Upper lobe of right lung (tissue), 1 donor: ENCODE data around the gene SNX32. TPM values are rescaled to one million over a fixed set of nuclear protein-coding genes. Genes with fewer than 3 reads are reported as not detected.

ENCODE experiments used
- ATAC-seq: fragments of 200-7000 bp; cut with Tn5 transposase; one replicate; pipeline ENCODE4 v1.9.1; 2020; ENCODE audit warnings: mild to moderate bottlenecking, moderate library complexity
- DNase-seq: peaks from one replicate; pipeline ENCODE4 v3.0.0-alpha.2; 2020
- H3K27ac ChIP-seq: fragments of 200-600 bp; one replicate; pipeline ENCODE4 v1.8.0; 2022
- H3K27me3 ChIP-seq: fragments of 200-600 bp; one replicate; pipeline ENCODE4 v1.8.0; 2022; ENCODE audit warnings: mild to moderate bottlenecking
- H3K36me3 ChIP-seq: fragments of 200-600 bp; one replicate; pipeline ENCODE4 v1.8.0; 2022
- H3K4me1 ChIP-seq: fragments of 200-600 bp; one replicate; pipeline ENCODE4 v1.8.0; 2022
- H3K4me3 ChIP-seq: fragments of 200-600 bp; one replicate; pipeline ENCODE4 v1.8.0; 2022; ENCODE audit warnings: mild to moderate bottlenecking
- H3K9me3 ChIP-seq: fragments of 200-600 bp; one replicate; pipeline ENCODE4 v1.8.0; 2022
- CTCF ChIP-seq: fragments of 200-600 bp; IDR thresholded peaks from one replicate; pipeline ENCODE4 v1.8.0; 2022; ENCODE audit warnings: antibody characterized with exemption
- intact Hi-C: fragments of 100-400 bp; cut with DNase I; formaldehyde crosslinking; loops from one replicate; pipeline ENCODE4 v1.11.0; 2022
- total RNA-seq: library from RNA; stranded (reverse); fragmentation: NEBNext Ultra II Directional; extraction: Animal tissue kit (Norgen Biotek cat#: 25700); gene quantifications from one replicate; pipeline ENCODE4 v1.2.1, GENCODE V29; 2021
- donor health status: DM: no; HTN: yes; CAD: no; lungs with severe emphysema.

Gene SNX32
- total RNA-seq, 1 donor from 2014 or later, result not detected

- peaks cover 23% of the 10 kb centered on the region for H3K4me1 ChIP-seq
- TF ChIP-seq CTCF, result no peak
- H3K27me3 ChIP-seq, result no peaks in the 10 kb centered on the region
- H3K36me3 ChIP-seq, result peaks cover 50% of the 10 kb centered on the region
- ATAC-seq (no peak), DNase-seq (no peak)
- H3K4me3 ChIP-seq, result peak overlapping the region; percentile 98
- H3K9me3 ChIP-seq, result no peaks in the 10 kb centered on the region
- H3K27ac ChIP-seq, result peak overlapping the region; percentile 97
- intact Hi-C loops, result no loop called here
Measured at GRCh38 chr11:65861533-65862183, 27.9 kb downstream of the SNX32 start.

- no peaks in the 10 kb centered on the region for H3K9me3 ChIP-seq
- H3K27me3 ChIP-seq, result no peaks in the 10 kb centered on the region
- H3K36me3 ChIP-seq, result peaks cover 56% of the 10 kb centered on the region
- DNase-seq, result peak; percentile 63
- no peak for TF ChIP-seq CTCF
- H3K4me3 ChIP-seq, result no peak overlapping the region
- no peak overlapping the region for H3K27ac ChIP-seq
- intact Hi-C loops, result no loop called here
- peaks cover 23% of the 10 kb centered on the region for H3K4me1 ChIP-seq
- no peak for ATAC-seq
Measured at GRCh38 chr11:65862191-65862735, 28.5 kb downstream of the SNX32 start.

- H3K36me3 ChIP-seq, result peaks cover 65% of the 10 kb centered on the region
Measured at GRCh38 chr11:65862941-65863888, 29.5 kb downstream of the SNX32 start.

GRCh38 chr11:65863889-65864705, 30.3 kb downstream of the SNX32 start:
- H3K4me3 ChIP-seq, result no peak overlapping the region
- no peak for TF ChIP-seq CTCF
- DNase-seq (peak; percentile 54), ATAC-seq (no peak)
- intact Hi-C loops, result no loop called here
- H3K27me3 ChIP-seq, result no peaks in the 10 kb centered on the region
- H3K36me3 ChIP-seq, result peaks cover 65% of the 10 kb centered on the region
- no peak overlapping the region for H3K27ac ChIP-seq
- H3K4me1 ChIP-seq, result peaks cover 18% of the 10 kb centered on the region
- H3K9me3 ChIP-seq, result no peaks in the 10 kb centered on the region

More at GRCh38 chr11:65862941-65863888, 29.5 kb downstream of the SNX32 start:
- Histone ChIP-seq H3K27me3 (no peaks in the 10 kb centered on the region), H3K9me3 (no peaks in the 10 kb centered on the region), H3K4me1 (peaks cover 23% of the 10 kb centered on the region), H3K4me3 (no peak overlapping the region), H3K27ac (no peak overlapping the region)
- intact Hi-C loops, result no loop called here
- DNase-seq (peak; percentile 60), ATAC-seq (no peak)
- no peak for TF ChIP-seq CTCF
